ENCODE measurements around the gene RASGRP1.
A peak's percentile ranks its signal among the peaks of the same experiment; 100 is the strongest.

Gene RASGRP1

GRCh38 chr15:38563723-38564519 lies 693 bp downstream of the RASGRP1 start:
- peak; percentile 89 for DNase-seq

GRCh38 chr15:38562278-38562677 lies 2.3 kb downstream of the RASGRP1 start:
- no peak for DNase-seq

- peak; percentile 49 for DNase-seq
Measured at GRCh38 chr15:38560456-38560926, 4.1 kb downstream of the RASGRP1 start.

- no peak for DNase-seq
Measured at GRCh38 chr15:38559636-38560307, 4.8 kb downstream of the RASGRP1 start.

- DNase-seq = no peak
Measured at GRCh38 chr15:38559131-38559530, 5.5 kb downstream of the RASGRP1 start.

GRCh38 chr15:38558372-38559059 lies 6.1 kb downstream of the RASGRP1 start:
- DNase-seq = no peak

GRCh38 chr15:38557921-38558320 lies 6.7 kb downstream of the RASGRP1 start:
- DNase-seq = no peak

- peak; percentile 60 for DNase-seq
Measured at GRCh38 chr15:38555686-38556334, 8.8 kb downstream of the RASGRP1 start.

- peak; percentile 54 for DNase-seq
Measured at GRCh38 chr15:38554354-38554753, 10.3 kb downstream of the RASGRP1 start.

GRCh38 chr15:38553071-38553470 lies 11.5 kb downstream of the RASGRP1 start:
- no peak for DNase-seq

GRCh38 chr15:38551720-38552648 lies 12.6 kb downstream of the RASGRP1 start:
- no peak for DNase-seq

- DNase-seq = no peak
Measured at GRCh38 chr15:38549222-38549621, 15.4 kb downstream of the RASGRP1 start.

GRCh38 chr15:38547255-38547997 lies 17.2 kb downstream of the RASGRP1 start:
- no peak for DNase-seq

GRCh38 chr15:38545179-38545578 lies 19.4 kb downstream of the RASGRP1 start:
- DNase-seq = no peak

- no peak for DNase-seq
Measured at GRCh38 chr15:38541026-38541425, 23.6 kb downstream of the RASGRP1 start.

- DNase-seq = no peak
Measured at GRCh38 chr15:38540510-38540909, 24.1 kb downstream of the RASGRP1 start.

- no peak for DNase-seq
Measured at GRCh38 chr15:38539008-38539343, 25.6 kb downstream of the RASGRP1 start.

- no peak for DNase-seq
Measured at GRCh38 chr15:38538328-38539007, 26.1 kb downstream of the RASGRP1 start.

- no peak for DNase-seq
Measured at GRCh38 chr15:38536201-38536676, 28.4 kb downstream of the RASGRP1 start.

- no peak for DNase-seq
Measured at GRCh38 chr15:38535491-38536200, 29.0 kb downstream of the RASGRP1 start.

Measured in stimulated activated CD4-positive, alpha-beta T cell treated with anti-CD3 and anti-CD28 coated beads, Interleukin-4, amount 100 ng/mL, for 24 hours (primary cell).